Measurements from ENCODE around the gene GAREM1.

Gene GAREM1

DNA sequence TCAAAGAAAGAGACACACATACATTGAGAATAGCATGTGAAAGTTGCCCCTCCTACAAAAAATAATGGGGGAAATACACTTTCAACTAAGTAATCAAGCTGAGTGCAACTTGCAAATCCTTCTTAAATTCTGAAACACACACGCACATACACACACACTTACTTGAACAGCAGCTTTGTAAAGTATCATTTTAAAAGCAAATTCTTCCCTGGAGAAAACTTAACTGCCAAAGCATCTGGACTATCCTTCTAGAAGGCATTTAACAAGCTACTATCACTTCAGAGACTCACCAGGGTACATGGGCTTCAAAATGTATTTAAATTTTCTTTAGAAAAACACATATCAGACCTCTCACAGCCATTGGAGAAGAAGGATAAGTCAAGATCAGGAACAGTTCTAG lies 15.3 kb downstream of the GAREM1 start:
- no peak for DNase-seq

DNA sequence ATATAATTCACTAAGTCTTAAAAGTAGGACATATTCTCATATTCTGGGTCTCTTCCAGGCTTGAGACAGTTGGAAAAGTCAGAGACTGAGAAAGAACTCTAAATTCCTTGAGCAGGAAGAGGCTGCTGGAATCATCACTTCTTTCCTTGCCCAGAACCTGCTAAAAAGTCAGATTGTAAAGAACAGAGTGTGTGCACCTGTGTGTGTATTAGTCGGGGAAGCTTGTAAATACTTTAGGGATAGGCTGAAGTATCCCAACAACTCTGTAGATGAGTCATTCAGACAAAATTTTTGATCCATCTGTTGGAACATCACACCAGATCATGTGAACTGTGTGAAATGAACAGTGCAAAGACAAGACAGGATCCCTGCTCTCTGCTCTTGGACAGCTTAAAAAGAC lies 16.1 kb downstream of the GAREM1 start:
- no peak for DNase-seq

DNA sequence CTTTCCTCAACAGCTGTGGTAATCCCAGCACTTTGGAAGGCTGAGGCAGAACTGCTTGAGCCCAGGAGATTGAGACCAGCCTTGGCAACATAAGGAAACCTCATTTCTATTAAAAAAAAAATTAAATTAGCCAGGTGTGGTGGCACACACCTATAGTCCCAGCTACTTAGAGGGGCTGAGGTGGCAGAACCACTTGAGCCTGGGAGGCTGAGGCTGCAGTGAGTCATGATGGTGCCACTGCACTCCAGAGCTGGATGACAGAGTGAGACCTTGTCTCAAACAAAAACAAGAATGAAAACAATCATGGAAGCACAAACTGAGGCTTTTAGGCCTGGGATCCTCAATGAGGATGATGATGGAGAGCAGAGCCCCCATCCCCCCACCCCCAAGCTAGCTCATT lies 19.8 kb downstream of the GAREM1 start:
- DNase-seq: no peak

DNA sequence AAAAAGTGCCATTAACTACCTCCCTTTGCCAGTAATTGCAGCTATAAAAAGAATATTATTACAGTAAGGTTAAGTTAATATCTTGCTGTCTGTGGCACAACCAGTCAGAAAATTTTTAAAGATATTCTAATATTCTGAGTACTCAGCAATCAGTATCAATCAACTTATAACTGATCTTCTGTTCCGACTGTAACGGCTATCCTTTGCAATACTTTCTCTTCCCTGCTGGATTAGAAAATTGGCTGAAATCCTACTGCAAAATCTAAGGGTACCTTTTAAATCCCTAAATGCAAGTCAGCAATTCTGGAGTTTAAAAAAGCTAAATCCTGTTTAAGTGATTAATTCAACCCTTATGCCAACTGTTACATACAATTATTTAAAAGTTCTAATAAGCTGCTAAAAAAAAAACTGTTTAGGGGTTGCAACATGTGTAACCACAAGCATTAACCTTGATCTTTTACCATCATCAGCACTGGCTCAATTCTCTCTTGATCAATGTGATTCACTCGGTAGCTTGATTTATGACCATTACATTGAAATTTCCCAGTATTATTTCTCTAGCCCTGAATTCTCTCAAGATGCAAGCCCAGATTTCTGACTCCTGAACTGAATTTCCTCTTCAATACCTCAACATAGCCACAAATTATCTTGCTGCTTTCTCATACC lies 20.5 kb downstream of the GAREM1 start:
- DNase-seq: no peak

DNA sequence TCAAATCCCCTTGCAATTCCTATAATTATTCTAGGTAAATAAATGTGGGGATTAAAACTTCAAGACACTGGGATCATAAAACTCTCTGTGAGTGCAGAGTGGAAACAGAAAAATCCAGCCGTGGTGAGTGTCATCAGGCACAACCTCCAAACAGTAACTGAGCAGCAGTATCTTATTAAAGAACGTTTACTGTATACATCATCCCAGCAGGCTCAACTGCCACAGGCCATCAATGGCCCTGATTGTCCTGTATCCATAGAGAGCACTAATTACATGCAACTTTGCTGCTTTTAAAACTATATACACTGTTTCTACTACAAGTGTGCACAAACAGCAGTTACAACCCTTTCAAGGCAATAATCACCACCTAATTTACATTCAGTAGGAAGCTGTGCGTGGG lies 23.9 kb downstream of the GAREM1 start:
- DNase-seq: no peak

DNA sequence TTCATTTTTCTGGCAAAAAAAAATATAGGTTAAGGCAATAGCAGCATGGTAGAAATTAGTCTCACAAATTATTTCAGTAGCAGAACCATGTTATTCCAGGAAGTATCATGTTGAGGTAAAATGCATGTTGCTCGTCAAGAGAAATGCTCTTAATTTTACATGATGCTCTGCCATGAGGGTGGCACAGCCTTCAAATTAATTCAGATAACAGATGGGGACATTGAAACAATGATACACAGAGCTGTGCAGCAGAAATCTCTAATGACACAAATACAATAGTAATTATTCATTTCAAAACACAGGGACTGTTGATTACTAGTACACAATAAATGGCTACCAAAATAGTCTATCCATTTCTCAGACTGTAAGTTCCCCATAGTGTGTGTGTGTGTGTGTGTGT lies 24.8 kb downstream of the GAREM1 start:
- DNase-seq: peak in 1 of 2 donors; percentile 66

DNA sequence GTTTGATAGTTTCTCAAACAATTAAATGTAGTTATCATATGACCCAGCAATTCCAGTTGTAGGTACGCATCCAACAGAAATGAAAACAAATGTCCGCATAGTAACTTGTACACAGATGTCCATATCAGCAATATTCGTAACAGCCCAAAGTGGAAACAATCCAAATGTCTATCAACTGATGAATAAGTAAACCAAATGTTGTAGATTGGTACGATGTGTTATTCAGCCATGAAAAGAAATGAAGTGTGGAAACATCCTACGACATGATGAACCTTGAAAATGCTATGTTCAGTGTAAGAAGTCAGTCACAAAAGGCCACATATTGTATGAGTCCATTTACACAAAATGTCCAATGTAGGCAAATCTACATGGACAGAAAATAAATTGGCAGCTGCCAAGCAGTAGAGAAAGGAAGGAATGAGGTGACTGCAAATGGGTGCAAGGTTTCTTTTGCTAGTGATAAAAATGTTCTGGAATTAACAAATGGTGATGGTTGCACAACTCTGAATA lies 26.9 kb downstream of the GAREM1 start:
- no peak for DNase-seq

DNA sequence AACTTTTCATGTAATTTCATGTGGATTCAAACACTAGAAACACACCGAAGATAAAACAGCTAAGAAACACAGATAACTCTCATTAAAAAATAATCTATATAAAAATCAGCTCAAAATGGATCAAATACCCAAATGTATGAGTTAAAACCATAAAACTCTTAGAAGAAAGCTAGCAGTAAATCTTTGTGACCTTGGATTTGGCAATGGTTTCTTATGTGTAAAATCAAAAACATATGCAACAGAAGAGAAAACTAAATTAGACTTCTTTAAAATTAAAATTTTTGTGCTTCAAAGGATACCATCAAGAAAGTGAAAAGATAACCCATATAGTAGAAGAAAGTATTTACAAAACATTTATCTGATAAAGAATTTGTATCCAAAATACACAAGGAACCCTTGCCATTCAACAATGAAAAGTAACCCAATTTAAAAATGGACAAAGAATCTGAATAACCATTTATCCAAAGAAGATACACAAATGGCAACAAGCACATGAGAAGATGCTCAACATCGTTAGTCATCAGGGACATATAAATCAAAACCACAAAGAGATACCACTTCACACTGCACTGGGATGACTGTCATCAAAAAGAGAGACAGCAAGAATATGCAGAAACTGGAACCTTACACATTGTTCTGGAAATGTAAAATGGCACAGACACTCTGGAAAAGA lies 27.5 kb downstream of the GAREM1 start:
- DNase-seq: no peak

DNA sequence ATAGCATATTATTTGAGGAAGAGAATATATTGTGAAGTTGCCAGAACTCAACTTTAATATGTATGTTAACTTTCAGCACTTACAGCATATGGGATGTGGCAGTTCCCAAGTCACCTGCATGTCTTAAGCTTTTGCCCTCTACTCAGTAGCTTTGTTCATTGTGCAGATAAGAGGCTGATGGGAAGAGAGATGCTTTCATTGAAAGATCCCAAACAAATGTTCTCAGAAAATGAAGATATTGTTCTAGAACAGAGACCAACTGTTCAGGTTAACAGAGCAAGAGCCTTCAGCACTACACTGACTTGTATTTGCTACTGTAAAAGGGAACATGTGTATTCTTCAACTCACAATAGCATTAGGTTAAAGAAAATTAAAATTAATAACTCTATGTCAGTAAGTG lies 28.1 kb downstream of the GAREM1 start:
- DNase-seq: peak in 1 of 2 donors; percentile 65

DNA sequence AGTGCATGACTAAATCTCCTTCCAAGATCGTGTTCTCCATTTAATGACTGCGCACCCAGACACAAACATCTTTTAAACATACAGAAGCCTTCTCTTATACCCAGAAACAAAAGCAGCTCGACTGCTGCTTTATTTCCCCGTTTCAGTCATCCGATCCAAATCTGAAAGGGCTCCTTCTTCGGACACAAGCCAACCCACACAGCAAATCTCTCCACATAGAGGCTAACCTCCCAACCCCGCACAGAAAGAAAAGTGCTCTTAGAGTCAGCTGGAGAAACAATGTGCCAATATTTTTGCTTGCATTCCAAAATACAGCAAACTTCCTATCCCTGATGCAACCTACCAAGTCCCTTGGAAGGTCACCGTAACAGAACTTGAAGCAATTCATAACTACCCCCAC lies 29.1 kb downstream of the GAREM1 start:
- no peak for DNase-seq

DNA sequence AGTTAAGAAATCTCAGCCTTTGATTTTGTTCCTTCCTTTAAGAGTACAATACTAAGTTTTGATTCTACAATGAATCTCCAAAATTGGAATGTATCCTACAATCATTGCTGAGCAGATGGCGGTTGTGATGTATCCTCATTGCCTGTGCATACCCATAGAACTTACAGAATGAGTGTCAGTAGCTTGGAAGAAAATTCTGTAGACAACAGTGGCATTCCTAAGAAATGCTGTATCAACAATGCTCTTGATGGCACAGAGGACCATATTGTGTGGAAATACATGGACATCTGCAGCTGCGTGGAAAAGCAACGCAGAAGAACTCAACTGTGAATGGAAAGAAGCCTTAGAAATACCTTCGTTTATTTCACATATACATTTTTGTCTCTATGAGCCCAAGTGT lies 30.2 kb downstream of the GAREM1 start:
- peak in 1 of 2 donors; percentile 27 for DNase-seq

DNA sequence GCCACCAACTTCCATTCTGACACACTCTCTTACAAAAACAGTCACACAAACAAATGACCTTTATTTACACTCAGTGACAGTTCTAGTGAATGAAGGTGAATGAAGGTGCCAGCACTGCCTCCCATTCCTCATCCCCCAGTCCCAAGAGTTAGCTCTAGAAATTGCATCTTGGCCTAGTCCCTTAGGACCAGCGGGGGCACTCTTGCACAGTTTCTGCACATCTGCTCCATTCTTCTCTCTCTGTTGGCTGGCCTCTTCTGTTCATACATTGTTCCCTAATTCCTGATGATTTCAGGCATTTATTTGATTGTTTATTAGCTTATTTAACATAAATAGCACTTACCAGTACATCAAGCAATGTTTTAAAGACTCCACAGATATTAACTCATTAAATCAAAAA lies 30.9 kb downstream of the GAREM1 start:
- peak; percentile 23 to 60 for DNase-seq

DNA sequence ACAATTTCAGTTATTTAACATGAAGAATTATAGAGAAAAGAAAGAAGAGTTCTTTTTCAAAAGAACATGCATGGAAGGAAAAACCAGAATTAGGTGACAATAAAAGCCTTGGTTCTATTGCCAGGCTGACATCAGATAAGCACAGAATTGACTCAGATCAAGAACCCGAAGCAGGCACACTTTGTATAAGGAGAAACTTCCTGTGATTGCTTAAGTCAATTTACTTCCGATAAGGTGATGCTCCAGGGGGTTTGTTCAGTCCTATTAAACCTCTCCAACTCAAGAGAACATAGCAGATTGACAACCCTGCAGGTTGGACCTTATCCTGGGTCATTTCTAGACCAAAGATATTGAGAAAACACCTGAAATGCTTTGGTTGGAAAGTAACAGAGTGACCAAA lies 31.4 kb downstream of the GAREM1 start:
- DNase-seq: no peak

DNA sequence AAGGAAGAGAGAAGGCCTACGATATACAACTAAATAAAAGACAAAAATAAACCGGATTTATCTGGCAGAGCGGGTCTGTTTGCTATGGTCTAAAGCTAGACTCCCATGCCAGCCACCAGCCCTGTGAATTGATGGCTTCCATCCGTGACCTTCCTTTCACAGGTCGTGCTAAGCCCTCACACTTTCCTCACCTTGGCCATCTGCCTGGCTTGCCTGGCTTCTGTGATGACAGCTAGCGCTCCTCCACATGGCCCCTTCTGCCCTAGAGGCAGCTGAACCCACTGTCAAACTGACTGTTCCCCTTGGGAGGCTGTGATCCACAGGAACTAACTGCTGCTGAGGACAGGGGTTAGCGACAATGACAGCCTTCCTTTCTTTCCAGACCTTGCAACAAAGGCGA lies 32.5 kb downstream of the GAREM1 start:
- DNase-seq: no peak

DNA sequence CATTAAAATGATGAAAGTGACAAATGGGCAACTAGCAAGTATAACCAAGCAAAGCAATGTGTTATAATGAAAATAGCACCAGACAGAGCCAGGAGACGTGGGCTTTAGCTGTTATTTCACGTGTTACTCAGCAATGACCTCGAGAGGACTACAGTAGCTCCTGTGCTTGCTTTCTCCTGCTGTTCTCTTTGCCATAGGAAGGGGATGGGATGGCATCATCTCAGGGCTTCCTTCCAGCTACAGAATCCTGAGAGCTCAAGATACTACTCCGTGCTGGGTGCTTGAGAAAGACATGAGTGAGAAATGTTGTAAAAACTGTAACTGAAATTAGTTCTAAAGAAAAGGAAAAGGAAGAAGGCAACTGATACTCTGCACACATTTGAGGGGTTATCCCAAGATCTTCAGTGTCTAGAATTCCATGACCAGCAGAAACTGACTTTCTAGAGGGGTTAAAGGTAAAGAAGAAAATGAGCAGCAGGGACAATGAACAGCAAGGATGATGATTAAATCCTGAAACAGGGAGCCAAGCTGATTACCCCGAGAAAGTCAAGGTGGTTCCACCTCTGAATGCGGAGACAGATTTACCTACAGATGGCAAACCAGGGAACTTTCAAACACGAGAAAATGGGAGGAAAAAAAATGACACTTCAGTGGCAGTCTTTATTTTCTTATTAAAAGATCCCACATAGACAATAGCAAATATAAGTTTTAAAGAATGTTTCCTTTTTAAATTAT lies 33.4 kb downstream of the GAREM1 start:
- no peak for DNase-seq

DNA sequence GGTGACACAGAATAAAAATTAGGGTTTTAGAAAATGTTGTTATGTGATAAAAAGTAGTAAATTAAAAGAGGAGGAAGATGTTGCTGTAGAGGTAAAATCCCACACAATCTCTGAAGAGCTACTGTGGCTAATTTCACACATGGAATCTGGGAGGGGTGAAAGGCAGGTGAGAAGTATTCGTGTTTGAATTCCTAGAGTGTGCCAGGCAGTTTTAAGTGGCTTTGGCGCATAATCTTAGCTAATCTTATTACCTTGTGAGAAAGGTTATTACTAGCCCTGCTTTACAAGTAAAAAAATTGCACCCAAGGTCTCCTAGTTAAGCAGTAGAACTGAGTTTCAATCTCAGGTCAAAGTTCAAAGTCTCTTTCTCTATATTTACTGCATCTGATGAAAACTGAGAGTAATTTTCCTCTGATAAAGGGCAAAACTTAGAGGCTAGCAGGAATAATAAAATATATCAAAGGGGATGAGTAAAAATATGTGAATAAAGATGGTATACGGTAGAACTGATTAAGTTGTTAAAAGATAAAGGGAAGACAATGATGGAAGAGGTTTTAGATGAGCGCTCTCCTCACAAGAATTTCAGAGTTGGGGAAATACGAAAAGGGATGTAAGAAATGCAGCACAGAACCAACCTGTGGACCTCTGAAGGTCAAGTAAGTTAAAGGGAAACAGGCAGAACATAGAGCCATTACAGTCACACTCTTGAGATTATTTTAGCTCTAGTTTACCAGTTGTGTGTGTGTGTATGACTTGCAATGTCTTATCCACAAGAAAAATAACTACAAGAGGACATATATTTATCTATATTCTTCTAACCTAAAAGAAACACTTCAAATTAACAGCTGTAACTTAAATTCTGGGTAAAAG lies 34.8 kb downstream of the GAREM1 start:
- DNase-seq: no peak

DNA sequence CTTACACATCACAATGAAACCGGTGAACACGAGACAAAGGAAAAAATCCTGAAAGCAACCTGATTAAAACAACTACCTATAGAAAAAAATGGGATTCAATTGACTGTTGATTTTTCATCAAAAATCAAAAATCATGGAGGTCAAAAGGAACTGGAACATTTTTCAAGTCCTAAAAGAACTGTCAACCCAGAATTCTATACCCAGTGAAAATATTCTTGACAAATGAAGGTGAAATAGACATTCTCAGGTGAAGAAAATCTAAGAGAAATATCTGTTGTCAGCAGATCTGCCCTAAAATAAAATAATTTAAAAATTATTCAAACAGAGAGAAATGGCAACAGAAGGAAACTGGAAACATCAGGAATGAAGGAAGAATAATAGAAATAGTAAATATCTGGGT lies 38.9 kb downstream of the GAREM1 start:
- no peak for DNase-seq

DNA sequence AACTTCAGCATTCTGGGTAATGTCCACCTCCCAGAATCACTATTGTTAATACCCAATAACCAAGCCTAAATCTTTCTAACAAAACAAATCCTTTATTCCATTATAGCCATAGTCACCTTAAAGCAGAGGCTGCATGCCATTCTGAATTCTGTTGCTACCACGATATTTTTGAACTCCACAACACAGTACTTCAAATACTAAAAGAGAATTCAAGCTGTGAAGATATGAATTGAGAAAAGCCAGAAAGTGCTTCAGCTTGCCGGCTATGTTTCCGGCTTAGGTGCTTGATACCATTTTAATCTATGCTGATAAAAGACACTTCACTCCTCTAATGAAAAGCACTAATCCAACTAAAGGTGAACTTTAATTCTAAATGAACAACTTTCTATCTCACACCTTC lies 41.3 kb downstream of the GAREM1 start:
- no peak for DNase-seq

DNA sequence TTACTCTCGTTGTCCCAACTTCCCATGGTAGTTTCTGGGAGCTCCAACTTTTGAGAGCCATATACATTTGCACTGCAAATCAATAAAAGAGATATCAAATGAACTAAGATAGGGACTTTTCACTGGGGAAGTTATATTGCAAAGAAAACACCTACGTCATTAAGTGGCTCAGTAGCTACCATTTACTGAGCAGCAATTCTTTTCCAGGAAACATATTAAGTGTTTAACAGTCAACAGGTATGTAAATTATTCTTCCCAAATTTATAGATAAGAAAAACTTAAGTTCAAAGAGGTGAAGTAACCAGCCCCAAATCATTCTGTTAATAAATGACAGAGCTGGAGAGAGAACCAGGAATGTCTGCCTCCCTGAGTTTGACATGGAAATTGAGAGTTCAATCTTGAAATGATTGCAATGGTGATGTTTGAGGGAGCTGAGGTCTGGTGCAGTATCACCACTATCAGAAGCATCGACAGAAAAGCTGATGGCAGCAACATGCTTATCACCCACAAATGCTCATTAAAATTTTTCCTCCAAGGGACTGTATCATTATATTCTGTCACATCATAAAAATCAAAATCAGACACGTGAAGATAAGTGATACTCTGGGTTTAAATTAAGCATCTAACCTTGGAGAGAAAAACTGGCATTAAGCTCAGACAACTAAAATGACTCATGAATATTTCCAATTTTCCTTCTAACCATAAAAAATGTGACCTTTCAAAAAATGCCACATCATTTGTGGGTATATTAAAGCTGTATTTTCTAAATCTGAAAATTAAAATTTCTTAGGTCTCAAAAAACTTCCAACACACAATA lies 43.4 kb downstream of the GAREM1 start:
- no peak for DNase-seq

DNA sequence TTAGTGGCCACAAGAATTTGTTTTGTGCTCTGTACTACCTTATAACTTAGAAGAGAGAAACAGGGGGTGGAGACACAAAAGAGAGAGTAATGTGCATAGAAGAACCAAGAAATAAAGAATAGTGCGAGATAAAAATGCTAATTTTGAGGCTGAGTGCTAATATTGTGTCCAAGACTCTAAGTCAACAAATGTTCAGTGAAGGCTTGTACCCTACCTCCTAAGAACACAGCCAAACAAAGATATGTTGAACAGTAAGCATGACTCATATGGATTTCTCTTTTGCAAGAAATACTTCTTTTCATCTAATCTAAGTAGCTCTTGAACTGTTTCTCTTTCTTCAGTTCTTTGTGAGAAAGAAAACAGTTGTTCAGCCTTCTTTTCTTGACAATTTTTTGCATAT lies 45.2 kb downstream of the GAREM1 start:
- DNase-seq: no peak

DNA sequence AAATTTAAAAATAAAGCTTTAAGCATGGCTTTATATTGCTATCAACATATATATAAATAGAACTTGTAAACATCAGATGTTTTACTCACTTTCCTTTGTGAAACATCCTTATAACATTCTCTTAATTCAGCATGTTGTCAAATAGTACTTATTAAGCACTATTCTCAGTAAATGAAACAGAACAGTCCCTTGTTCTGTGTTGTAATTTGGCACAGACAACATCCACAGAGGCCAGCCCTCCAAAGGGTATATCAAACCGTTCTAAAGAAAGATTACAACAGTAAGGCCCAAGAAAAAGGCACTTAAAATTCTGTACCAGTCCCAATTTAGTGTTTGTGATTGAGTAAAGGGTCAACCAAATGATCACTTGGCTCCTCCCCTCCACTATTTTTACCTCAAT lies 46.0 kb downstream of the GAREM1 start:
- peak in 1 of 2 donors; percentile 49 for DNase-seq
